ENCODE results near the gene SIN3B.
A peak's percentile ranks its signal among the peaks of the same experiment; 100 is the strongest.

SIN3B gene

DNA sequence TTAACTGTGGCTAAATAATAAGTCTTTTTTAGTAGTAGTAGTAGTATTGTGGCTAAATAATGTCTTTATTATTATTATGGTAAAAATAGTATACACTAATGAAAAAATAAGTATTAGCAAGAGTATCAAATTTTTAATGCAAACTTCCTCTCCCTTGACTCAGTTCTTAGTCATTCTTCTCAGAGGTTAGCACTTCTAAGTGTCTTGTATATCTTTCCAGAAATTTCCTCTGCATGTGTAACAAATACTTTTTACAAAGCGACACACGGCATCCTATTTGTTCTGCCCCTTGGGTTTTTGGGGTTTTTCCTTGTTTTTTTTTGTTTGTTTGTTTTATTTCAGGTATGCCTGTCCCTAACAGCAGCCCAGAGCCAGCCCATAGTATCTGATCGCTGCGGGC is 20.9 kb downstream of the SIN3B start:
- ChIA-PET CTCF (interaction anchor here (1.1 kb wide), 1 partner anchor 78 kb away, joined by 4 read pairs; no protein-coding TSS in a partner anchor), POLR2A (ENCODE audit: low non-redundant PET) (no interaction called here)
- H3K27ac ChIP-seq, result no peak overlapping the region
- no peak for DNase-seq (ENCODE audit: low spot score)
- TF ChIP-seq, protein P1, sequence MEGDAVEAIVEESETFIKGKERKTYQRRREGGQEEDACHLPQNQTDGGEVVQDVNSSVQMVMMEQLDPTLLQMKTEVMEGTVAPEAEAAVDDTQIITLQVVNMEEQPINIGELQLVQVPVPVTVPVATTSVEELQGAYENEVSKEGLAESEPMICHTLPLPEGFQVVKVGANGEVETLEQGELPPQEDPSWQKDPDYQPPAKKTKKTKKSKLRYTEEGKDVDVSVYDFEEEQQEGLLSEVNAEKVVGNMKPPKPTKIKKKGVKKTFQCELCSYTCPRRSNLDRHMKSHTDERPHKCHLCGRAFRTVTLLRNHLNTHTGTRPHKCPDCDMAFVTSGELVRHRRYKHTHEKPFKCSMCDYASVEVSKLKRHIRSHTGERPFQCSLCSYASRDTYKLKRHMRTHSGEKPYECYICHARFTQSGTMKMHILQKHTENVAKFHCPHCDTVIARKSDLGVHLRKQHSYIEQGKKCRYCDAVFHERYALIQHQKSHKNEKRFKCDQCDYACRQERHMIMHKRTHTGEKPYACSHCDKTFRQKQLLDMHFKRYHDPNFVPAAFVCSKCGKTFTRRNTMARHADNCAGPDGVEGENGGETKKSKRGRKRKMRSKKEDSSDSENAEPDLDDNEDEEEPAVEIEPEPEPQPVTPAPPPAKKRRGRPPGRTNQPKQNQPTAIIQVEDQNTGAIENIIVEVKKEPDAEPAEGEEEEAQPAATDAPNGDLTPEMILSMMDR (conservative IDR thresholded peaks at IDR 0.05; ENCODE audit: low read depth), result no peak

DNA sequence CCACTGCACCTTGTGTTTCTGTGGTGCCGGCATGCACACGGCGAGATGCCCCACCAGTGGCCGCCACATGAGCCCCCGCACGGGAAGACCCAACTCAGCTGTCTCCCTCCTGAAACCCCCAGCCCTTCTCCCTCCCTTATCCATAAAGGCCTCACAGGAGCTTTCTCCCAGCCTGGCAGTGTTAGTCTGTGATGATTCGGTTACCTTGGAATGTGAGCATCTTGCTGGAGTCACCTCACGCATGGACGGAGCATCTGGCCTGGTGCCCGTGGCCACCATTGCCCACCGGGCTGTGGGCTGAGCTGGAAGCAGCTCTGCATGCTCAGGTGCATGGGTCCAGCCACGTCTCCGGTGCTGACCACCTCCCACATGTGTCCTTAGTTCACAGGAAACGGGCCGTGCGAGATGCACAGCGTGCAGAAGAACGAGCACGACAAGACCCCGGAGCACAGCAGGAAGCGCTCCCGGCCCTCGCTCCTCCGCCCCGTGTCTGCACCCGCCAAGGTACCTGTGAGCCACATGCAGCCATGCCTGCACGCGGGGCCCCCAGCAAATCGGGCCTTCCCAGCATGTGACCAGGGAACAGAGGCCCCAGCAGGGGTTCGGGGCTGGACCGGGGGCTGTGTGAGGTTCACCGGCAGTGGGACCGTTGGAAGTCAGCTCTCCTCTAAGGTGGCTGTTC is 22.0 kb downstream of the SIN3B start:
- H3K27ac ChIP-seq, result no peak overlapping the region
- POLR2A ChIA-PET (ENCODE audit: low non-redundant PET), result interaction anchor here (0.6 kb wide), 1 partner anchor 9 kb away, joined by 3 read pairs; no protein-coding TSS in a partner anchor
- TF ChIP-seq, protein P1 (conservative IDR thresholded peaks at IDR 0.05; ENCODE audit: low read depth), result no peak
- CTCF ChIA-PET, result interaction anchor here (0.6 kb wide), 1 partner anchor 44 kb away, joined by 3 read pairs; no protein-coding TSS in a partner anchor
- DNase-seq (ENCODE audit: low spot score), result no peak

DNA sequence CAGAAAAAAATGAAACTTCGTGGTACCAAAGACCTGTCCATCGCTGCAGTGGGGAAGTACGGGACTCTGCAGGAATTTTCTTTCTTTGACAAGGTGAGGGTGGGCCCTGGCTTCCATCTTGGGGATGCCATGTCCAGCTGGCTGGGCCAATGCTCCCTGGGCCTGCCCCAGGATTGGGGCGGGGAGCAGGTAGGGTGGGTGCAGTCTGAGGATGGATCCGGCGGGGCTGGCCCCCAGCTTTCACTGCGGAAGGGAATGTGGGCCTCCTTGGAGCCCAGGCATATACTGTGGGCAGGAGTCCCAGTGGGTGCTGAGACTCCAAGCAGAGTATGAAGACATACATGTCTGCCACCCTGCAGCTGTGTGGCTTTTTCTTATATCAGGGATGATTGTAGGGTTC is 23.9 kb downstream of the SIN3B start:
- no peak for DNase-seq (ENCODE audit: low spot score)
- ChIA-PET POLR2A (ENCODE audit: low non-redundant PET) (no interaction called here), CTCF (no interaction called here)
- TF ChIP-seq, protein P1 (conservative IDR thresholded peaks at IDR 0.05; ENCODE audit: low read depth), result no peak
- H3K27ac ChIP-seq, result no peak overlapping the region

DNA sequence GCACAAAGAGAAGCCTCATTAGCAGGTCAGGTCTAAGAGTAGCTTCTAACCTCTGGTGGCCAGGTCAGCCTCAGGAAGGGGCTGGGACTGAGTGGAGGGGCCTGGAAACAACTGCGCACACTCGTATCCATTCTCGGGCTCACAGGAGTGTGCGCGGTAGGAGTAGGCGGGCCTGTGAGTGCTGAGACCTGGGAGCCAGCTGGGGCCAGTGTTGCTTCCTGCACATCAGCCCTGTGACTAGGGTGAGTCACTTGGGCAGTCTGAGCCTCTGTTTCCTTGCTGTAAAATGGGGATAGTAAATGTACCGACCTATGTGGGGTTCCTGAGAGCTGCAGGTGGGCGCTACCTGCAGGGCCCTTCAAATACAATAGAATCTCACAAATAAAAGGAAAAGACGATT is 26.9 kb downstream of the SIN3B start:
- ChIA-PET CTCF (interaction anchor here (0.8 kb wide), 1 partner anchor 196 kb away, joined by 3 read pairs; no protein-coding TSS in a partner anchor), POLR2A (ENCODE audit: low non-redundant PET) (no interaction called here)
- DNase-seq (ENCODE audit: low spot score), result no peak
- H3K27ac ChIP-seq, result no peak overlapping the region
- TF ChIP-seq, protein P1 (conservative IDR thresholded peaks at IDR 0.05; ENCODE audit: low read depth), result no peak

DNA sequence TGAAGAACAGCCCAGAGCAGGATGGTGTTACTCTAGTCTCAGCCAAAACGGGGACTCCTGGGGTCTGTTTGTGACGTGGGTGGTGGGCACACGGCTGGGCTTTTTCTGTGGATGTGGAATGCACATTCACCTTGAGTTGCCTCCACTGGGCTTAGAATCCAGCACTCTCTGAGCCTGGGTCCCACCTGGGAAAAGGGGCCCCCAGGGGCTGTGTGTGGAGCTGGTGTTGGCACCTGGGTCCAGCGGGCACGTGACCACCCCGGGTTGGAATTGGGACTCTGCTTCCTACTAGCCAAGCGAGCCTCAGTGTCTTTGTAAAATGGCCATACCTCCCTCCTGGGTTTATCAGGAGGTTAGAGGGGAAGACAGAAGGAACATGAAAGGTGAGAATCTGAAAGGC is 30.4 kb downstream of the SIN3B start:
- no peak for DNase-seq (ENCODE audit: low spot score)
- TF ChIP-seq, protein P1 (conservative IDR thresholded peaks at IDR 0.05; ENCODE audit: low read depth), result no peak
- H3K27ac ChIP-seq, result peak overlapping the region; percentile 0; the same call in 1 of the 2 replicates
- ChIA-PET POLR2A (ENCODE audit: low non-redundant PET) (no interaction called here), CTCF (no interaction called here)

DNA sequence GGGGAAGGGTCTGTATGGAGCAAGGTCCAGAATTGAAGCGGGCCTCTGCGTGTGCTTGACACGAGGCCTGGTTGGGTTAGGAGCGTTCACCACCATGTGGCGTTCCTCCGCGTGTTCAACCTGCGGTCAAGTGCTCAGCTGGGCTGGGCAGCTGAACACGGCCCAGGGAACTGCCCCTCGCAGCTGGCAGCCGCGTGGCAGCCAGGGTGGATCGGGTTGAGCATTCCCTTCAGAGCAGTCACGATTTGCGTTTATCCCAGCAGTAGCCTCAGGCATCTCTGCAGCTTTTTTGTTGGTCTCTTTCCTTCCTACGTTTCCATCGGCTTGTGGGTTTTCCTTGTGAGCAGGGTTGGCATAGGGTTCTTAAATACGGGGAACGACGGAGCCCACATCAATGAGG is 30.9 kb downstream of the SIN3B start:
- H3K27ac ChIP-seq, result peak overlapping the region; percentile 0; the same call in 1 of the 2 replicates
- TF ChIP-seq, protein P1 (conservative IDR thresholded peaks at IDR 0.05; ENCODE audit: low read depth), result no peak
- POLR2A ChIA-PET (ENCODE audit: low non-redundant PET), result no interaction called here
- no peak for DNase-seq (ENCODE audit: low spot score)
- CTCF ChIA-PET, result no interaction called here

Measured in RWPE1 (cell line).